Nephron progenitor cell (in vitro differentiated cells): ENCODE data around the gene IDI2.
A peak's percentile ranks its signal among the peaks of the same experiment; 100 is the strongest.

Experiments used
- DNase-seq: peaks from one replicate; pipeline ENCODE4 v3.0.0; 2021
- H3K27ac Mint-ChIP-seq: 2 replicates; pipeline ENCODE4 v1.8.0; 2021; ENCODE audit warnings: mild to moderate bottlenecking, moderate library complexity, mixed read lengths
- H3K27me3 Mint-ChIP-seq: 2 replicates; pipeline ENCODE4 v1.8.0; 2021; ENCODE audit warnings: mild to moderate bottlenecking, low read depth, mixed read lengths; ENCODE audit not compliant: poor library complexity
- H3K36me3 Mint-ChIP-seq: 2 replicates; pipeline ENCODE4 v1.8.0; 2021; ENCODE audit warnings: low read depth, mixed read lengths
- H3K4me1 Mint-ChIP-seq: 2 replicates; pipeline ENCODE4 v1.8.0; 2021; ENCODE audit warnings: mixed read lengths
- H3K4me3 Mint-ChIP-seq: 2 replicates; pipeline ENCODE4 v1.8.0; 2021; ENCODE audit warnings: mild to moderate bottlenecking, moderate library complexity, mixed read lengths
- H3K9me3 Mint-ChIP-seq: 2 replicates; pipeline ENCODE4 v1.8.0; 2021; ENCODE audit warnings: mild to moderate bottlenecking, moderate library complexity, mixed read lengths
- TF ChIP-seq, protein P1 (sequence below): fragments of 200-600 bp; sonication (generic); IDR thresholded peaks from 2 replicates; pipeline ENCODE4 v1.5.0; 2021; ENCODE audit warnings: antibody characterized with exemption

The IDI2 gene

DNA sequence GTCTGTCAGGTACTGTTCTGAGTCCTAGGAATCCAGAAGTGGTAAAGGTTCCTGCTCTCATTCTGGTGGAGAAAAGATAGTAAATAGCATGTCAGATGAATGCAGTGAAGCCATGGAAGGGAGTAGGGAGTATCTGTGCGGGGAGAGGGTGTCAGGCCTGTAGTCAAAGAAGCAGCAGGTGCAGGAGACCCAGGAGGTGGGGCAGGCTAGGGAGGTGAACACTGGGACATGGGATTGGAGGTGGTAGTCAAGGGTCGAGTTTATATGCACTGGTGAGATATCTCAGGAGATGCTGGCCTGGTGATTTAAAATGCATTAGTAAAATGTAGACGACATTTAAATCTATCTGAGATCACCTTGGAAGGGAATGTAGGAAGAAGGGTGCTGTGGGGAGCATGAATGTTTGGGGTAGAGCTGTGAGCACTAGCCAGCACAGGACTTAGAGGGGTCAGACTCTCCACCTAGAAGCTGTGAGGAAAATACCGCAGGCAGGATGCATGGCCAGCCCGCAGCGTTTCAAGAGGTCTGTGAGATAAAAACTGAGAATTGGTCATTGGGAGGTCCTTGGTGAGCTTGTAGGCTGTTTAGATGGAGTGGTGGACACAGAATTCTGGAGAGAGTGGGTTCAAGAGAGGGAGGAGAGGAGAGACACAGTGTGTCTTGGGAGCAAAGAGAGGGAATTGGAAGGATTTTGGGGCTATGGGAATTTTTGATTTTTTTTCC, 30.7 kb downstream of the IDI2 start:
- H3K36me3 Mint-ChIP-seq = peaks cover 90% of the 10 kb centered on the region
- no peak for DNase-seq
- no peak overlapping the region for H3K4me3 Mint-ChIP-seq
- no peaks in the 10 kb centered on the region for H3K27me3 Mint-ChIP-seq
- H3K27ac Mint-ChIP-seq = peak overlapping the region; percentile 78
- TF ChIP-seq, protein P1, sequence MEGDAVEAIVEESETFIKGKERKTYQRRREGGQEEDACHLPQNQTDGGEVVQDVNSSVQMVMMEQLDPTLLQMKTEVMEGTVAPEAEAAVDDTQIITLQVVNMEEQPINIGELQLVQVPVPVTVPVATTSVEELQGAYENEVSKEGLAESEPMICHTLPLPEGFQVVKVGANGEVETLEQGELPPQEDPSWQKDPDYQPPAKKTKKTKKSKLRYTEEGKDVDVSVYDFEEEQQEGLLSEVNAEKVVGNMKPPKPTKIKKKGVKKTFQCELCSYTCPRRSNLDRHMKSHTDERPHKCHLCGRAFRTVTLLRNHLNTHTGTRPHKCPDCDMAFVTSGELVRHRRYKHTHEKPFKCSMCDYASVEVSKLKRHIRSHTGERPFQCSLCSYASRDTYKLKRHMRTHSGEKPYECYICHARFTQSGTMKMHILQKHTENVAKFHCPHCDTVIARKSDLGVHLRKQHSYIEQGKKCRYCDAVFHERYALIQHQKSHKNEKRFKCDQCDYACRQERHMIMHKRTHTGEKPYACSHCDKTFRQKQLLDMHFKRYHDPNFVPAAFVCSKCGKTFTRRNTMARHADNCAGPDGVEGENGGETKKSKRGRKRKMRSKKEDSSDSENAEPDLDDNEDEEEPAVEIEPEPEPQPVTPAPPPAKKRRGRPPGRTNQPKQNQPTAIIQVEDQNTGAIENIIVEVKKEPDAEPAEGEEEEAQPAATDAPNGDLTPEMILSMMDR = no peak
- no peaks in the 10 kb centered on the region for H3K9me3 Mint-ChIP-seq
- peaks cover 3% of the 10 kb centered on the region for H3K4me1 Mint-ChIP-seq

DNA sequence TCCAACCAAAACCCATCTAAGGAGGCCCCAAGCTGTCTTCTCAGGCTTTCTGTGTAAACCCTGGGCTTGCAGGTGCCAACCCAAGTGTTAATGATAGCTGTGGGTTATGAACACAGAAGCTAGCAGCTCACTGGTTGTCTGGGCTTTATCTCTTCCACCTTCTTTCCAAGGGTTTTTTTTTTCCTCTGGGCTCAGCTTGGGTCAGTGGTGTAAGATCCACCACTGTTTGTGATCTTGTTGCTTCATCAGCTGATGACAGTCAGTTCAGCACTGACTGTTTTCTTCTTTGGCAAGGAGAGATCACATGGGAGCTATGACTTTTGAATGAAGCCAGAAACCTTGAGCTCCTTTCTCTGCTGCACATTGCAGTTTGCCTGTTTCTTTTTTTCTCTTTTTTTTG, 32.8 kb downstream of the IDI2 start:
- no peak overlapping the region for H3K27ac Mint-ChIP-seq
- peaks cover 72% of the 10 kb centered on the region for H3K36me3 Mint-ChIP-seq
- no peak for DNase-seq
- peaks cover 17% of the 10 kb centered on the region for H3K4me1 Mint-ChIP-seq
- H3K4me3 Mint-ChIP-seq = no peak overlapping the region
- H3K27me3 Mint-ChIP-seq = peaks cover 3% of the 10 kb centered on the region
- TF ChIP-seq, protein P1 = no peak
- no peaks in the 10 kb centered on the region for H3K9me3 Mint-ChIP-seq

DNA sequence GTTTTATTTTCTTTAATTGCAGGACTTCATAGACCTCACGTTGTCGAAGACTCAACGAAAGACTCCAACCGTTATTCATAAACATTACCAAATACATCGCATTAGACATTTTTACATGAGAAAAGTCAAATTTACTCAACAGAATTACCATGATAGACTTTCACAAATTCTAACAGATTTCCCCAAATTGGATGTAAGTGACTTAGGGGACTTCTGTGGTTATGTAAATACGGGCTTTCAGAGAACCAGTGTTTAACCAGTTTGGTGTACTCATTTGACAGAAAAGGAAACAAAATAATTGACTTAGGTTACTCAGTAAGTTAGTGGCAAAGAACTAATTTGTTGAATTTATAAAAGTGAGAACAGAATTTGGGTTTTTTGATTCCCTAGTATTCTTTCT, 33.2 kb downstream of the IDI2 start:
- peaks cover 68% of the 10 kb centered on the region for H3K36me3 Mint-ChIP-seq
- no peaks in the 10 kb centered on the region for H3K9me3 Mint-ChIP-seq
- TF ChIP-seq, protein P1 = no peak
- H3K27ac Mint-ChIP-seq = no peak overlapping the region
- no peak for DNase-seq
- peaks cover 17% of the 10 kb centered on the region for H3K4me1 Mint-ChIP-seq
- H3K4me3 Mint-ChIP-seq = no peak overlapping the region
- peaks cover 3% of the 10 kb centered on the region for H3K27me3 Mint-ChIP-seq

DNA sequence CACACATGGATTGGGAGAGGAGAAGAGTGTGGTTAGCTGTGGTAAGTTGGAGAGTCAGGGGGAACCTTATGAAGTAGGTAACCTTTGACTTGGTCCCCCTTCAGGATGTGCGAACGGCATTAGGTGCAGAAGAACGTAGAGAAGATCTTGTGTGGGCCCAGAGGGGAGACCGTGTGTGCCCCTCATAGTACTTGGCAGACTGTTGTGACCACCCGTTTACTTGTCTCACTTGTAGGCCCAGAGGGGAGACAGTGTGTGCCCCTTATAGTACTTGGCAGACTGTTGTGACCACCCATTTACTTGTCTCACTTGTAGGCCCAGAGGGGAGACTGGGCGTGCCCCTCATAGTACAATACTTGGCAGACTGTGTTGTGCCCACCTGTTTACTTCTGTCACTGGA, 34.9 kb downstream of the IDI2 start:
- Mint-ChIP-seq H3K4me3 (peak overlapping the region; percentile 39), H3K4me1 (peaks cover 25% of the 10 kb centered on the region), H3K9me3 (no peaks in the 10 kb centered on the region), H3K27ac (no peak overlapping the region), H3K36me3 (peaks cover 53% of the 10 kb centered on the region), H3K27me3 (peaks cover 3% of the 10 kb centered on the region)
- DNase-seq = no peak
- TF ChIP-seq, protein P1 = no peak

DNA sequence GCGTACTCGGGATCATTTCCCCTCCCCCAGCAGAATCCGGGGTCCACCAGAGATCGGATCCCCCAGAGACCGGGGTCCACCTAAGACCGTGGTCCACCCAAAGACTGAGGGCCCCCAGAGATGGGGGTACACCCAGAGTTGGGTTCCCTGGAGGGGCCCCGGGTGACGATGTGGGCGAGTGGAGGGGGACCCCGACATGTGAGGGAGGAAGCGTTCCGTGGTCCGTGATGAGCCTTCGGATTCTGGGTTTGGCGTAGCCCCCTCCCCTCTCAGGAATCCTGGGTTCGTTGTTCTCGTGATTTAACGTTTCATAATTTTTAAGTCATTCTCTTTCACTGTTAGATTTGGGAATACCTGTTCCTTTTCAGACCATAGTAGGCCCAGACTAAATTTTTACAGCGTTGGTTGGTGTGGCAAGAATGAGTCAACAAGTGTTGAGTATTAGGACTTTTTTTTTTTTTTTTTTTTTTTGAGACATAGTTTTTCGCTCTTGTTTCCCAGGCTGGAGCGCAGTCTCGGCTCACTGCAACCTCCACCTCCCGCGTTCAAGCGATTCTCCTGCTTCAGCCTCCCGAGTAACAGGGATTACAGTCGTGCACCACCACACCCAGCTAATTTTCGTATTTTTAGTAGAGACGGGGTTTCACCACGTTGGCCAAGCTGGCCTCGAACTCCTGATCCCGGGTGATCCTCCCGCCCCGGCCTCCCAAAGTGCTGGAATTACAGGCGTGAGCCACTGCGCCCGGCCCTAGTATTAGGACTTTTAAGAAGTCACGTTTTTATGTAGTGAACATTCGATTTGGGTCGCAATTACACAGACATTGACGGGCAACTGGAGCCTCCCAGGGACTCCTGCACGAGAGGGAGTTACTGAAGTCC, 36.8 kb downstream of the IDI2 start:
- peaks cover 3% of the 10 kb centered on the region for H3K27me3 Mint-ChIP-seq

More for the DNA sequence above, 36.8 kb downstream of the IDI2 start:
- no peak for DNase-seq
- no peaks in the 10 kb centered on the region for H3K9me3 Mint-ChIP-seq
- peaks cover 34% of the 10 kb centered on the region for H3K36me3 Mint-ChIP-seq
- H3K27ac Mint-ChIP-seq = peak overlapping the region; percentile 64
- TF ChIP-seq, protein P1 = no peak
- H3K4me3 Mint-ChIP-seq = peak overlapping the region; percentile 93
- peaks cover 25% of the 10 kb centered on the region for H3K4me1 Mint-ChIP-seq
